Fibroblast of skin of abdomen (primary cell): ENCODE measurements around the gene YWHAQ.
"Not testable (repeated sequence)": the region's sequence is repeated elsewhere in the genome, so short reads cannot be mapped to it uniquely, and the experiment has no call there.

Source experiments
- DNase-seq: peaks from one replicate; pipeline ENCODE4 v3.0.0-alpha.2; 2013

The YWHAQ gene

GRCh38 chr2:9552219-9553178 lies 78.3 kb downstream of the YWHAQ start:
- peak; percentile 74 for DNase-seq

GRCh38 chr2:9550859-9551391 lies 79.9 kb downstream of the YWHAQ start:
- not testable (repeated sequence) for DNase-seq

- no peak for DNase-seq
These were observed 81.4 kb downstream of the YWHAQ start for GRCh38 chr2:9549420-9549819.

GRCh38 chr2:9548506-9548905 lies 82.3 kb downstream of the YWHAQ start:
- peak; percentile 34 for DNase-seq

- DNase-seq, result peak; percentile 12
These were observed 83.4 kb downstream of the YWHAQ start for GRCh38 chr2:9547262-9547991.

- DNase-seq, result no peak
These were observed 85.3 kb downstream of the YWHAQ start for GRCh38 chr2:9545502-9545901.

GRCh38 chr2:9543557-9543956 lies 87.2 kb downstream of the YWHAQ start:
- no peak for DNase-seq

- no peak for DNase-seq
These were observed 91.3 kb downstream of the YWHAQ start for GRCh38 chr2:9539531-9539930.

GRCh38 chr2:9538000-9538507 lies 92.7 kb downstream of the YWHAQ start:
- peak; percentile 82 for DNase-seq

- DNase-seq, result no peak
These were observed 94.3 kb downstream of the YWHAQ start for GRCh38 chr2:9536504-9536903.

GRCh38 chr2:9535177-9535576 lies 95.6 kb downstream of the YWHAQ start:
- no peak for DNase-seq
